Activated CD4-positive, alpha-beta T cell treated with anti-CD3 and anti-CD28 coated beads for 4 hours (primary cell): ENCODE data around the gene IL22RA1.

ENCODE experiments used
- DNase-seq, 2 donors: peaks; one replicate each; pipeline ENCODE4 v3.0.0-alpha.2; 2020

Gene IL22RA1

DNA sequence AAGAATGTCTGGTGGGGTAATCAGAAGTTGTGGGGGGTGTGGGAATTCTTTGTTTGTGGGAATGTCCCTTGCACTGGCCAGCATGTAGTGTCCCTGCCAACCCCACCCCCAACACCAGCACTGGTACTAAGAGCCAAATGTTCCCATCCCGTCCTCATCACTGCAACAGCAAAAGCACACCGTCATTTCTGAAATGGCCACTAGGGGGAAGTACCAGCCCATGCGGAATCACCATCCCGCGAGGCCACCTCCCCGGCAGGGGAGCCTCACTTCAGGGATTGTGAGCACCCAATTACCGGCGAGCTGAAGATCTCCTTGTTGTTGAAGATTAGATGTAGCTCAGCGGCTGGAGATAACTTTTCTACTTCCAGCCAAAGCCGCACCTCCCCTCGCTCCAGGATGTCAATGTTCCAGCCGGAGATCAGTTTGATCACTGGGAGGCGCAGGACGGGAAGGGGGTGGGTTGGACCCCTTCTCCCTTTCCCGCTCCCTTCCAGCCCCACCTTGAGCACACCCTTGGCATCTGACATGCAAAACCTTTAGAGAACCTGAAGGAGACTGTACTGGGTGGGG, 72.0 kb downstream of the IL22RA1 start:
- DNase-seq: peak; percentile 66 to 76

DNA sequence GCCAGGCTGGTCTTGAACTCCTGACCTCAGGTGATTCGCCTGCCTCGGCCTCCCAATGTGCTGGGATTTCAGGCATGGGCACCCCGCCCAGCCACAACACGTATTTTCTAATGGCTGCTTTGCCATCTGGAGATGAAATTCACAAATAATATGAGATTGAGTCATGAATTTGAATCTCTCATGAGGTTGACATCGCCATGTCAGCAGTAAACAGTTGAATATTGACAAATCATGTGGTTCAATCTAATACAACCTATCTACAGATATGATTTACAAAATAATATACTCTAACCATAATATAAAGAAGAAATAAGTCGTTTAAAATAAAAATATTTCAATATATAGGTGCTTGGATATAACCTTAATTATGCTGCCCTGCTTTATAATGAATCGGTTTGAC, 73.1 kb downstream of the IL22RA1 start:
- no peak for DNase-seq
